HG03432 (cell line): Measurements from ENCODE around the gene PCDHGB5.
"Not testable (repeated sequence)": the region's sequence is repeated elsewhere in the genome, so short reads cannot be mapped to it uniquely, and the experiment has no call there.

Experiments used
- ATAC-seq: cut with Tn5 transposase; IDR thresholded peaks from one replicate; pipeline ENCODE4 v1.9.1; 2021; ENCODE audit warnings: mild to moderate bottlenecking, moderate library complexity; ENCODE audit not compliant: unreplicated experiment

Gene PCDHGB5

GRCh38 chr5:141409598-141410306 lies 12.0 kb downstream of the PCDHGB5 start:
- ATAC-seq: no peak

- no peak for ATAC-seq
Measured at GRCh38 chr5:141411575-141411974, 13.8 kb downstream of the PCDHGB5 start.

GRCh38 chr5:141412854-141413539 lies 15.2 kb downstream of the PCDHGB5 start, which contains the start of gene PCDHGA10:
Gene PCDHGA10 (plus strand): TSS chr5:141412987. CDS start chr5:141413176, 189 bp downstream.
- peak; percentile 72 for ATAC-seq

DNA sequence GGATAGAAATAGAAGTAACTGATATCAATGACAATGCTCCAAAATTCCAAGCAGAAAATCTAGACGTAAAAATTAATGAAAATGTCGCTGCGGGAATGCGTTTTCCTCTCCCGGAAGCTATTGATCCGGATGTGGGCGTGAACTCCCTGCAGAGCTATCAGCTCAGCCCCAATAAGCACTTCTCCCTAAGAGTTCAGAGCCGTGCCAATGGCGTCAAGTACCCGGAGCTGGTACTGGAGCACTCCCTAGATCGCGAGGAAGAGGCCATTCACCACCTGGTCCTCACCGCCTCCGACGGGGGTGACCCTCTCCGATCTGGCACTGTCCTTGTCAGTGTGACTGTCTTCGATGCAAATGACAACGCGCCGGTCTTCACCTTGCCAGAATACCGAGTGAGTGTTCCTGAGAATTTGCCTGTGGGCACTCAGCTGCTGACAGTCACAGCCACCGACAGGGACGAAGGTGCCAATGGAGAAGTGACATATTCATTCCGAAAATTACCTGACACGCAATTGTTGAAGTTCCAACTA lies 15.9 kb downstream of the PCDHGB5 start:
- ATAC-seq: no peak

DNA sequence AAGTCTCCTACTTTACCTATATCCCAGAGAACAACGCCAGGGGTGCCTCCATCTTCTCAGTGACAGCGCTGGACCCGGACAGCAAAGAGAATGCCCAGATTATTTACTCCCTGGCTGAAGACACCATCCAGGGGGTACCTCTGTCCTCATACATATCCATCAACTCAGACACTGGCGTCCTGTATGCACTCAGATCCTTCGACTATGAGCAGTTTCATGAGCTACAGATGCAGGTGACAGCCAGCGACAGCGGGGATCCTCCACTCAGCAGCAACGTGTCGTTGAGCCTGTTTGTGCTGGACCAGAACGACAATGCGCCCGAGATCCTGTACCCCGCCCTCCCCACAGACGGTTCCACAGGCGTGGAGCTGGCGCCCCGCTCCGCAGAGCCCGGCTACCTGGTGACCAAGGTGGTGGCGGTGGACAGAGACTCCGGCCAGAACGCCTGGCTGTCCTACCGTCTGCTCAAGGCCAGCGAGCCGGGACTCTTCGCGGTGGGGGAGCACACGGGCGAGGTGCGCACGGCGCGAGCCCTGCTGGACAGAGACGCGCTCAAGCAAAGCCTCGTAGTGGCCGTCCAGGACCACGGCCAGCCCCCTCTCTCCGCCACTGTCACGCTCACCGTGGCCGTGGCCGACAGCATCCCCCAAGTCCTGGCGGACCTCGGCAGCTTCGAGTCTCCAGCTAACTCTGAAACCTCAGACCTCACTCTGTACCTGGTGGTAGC lies 17.0 kb downstream of the PCDHGB5 start:
- not testable (repeated sequence) for ATAC-seq

GRCh38 chr5:141415275-141415618 lies 17.5 kb downstream of the PCDHGB5 start:
- not testable (repeated sequence) for ATAC-seq

DNA sequence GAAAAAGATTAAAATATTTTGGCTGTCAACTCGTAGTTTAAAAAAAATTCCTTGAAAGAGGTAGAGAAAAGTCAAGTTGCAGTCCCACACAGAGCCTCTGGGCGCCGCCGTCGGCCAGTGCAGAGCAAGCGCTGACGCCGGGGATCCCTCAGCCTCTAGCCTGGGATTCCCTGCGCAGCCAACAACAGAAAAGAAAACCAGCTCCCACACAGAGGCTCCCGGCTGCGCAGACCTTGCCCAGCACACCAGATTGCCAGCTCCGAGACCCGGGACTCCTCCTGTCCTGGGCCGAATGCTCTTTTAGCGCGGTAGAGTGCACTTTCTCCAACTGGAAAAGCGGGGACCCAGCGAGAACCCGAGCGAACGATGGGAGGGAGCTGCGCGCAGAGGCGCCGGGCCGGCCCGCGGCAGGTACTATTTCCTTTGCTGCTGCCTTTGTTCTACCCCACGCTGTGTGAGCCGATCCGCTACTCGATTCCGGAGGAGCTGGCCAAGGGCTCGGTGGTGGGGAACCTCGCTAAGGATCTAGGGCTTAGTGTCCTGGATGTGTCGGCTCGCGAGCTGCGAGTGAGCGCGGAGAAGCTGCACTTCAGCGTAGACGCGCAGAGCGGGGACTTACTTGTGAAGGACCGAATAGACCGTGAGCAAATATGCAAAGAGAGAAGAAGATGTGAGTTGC lies 19.9 kb downstream of the PCDHGB5 start, which contains the start of gene PCDHGB7:
TSS of gene PCDHGB7 (plus strand) at position 184 of the 679 bp plus-strand sequence. CDS start at position 367, 183 bp downstream.
- peak; percentile 71 for ATAC-seq

- ATAC-seq: no peak
Measured at GRCh38 chr5:141419074-141419880, 21.5 kb downstream of the PCDHGB5 start.

DNA sequence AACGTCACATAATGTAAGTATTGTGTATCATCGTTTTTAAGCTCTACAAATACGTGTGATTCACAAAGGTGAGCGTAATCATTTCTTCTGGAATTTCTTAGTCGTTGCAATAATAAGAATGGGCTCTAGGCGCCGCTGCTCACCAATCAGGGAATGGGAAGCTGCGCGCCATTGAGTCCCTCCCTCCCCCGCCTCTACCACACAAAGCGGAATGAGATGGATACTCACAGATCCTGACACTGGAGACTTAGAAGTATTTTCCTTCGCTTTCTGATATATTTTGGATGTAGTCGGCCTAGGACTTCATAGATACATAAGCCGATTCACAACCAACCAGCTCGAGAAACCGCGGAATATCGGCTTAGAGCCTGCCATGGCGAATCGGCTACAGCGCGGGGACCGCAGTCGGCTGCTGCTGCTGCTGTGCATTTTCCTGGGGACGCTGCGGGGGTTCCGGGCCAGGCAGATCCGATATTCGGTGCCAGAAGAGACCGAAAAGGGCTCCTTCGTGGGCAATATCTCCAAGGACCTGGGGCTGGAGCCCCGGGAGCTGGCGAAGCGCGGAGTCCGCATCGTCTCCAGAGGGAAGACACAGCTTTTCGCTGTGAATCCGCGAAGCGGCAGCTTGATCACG lies 23.2 kb downstream of the PCDHGB5 start, which contains the start of gene PCDHGA11:
TSS of gene PCDHGA11 (plus strand) at position 197 of the 634 bp plus-strand sequence. CDS start at position 374, 177 bp downstream.
- ATAC-seq: peak; percentile 60

DNA sequence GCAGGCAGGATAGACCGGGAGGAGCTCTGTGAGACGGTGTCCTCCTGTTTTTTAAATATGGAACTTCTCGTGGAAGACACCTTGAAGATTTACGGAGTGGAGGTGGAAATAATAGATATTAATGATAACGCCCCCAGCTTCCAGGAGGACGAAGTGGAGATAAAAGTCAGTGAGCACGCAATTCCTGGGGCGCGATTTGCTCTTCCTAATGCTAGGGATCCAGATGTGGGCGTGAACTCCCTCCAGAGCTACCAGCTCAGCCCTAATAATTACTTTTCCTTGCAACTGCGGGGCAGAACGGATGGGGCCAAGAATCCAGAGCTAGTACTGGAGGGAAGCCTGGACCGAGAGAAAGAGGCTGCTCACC lies 23.7 kb downstream of the PCDHGB5 start:
- ATAC-seq: no peak

- ATAC-seq: no peak
Measured at GRCh38 chr5:141422742-141423291, 25.1 kb downstream of the PCDHGB5 start.

- no peak for ATAC-seq
Measured at GRCh38 chr5:141427783-141428426, 30.2 kb downstream of the PCDHGB5 start.

GRCh38 chr5:141430332-141431113 lies 32.8 kb downstream of the PCDHGB5 start, which contains the start of gene PCDHGA12:
Gene PCDHGA12 (plus strand): TSS chr5:141430507. CDS start chr5:141430760, 253 bp downstream.
- peak; percentile 85 for ATAC-seq

DNA sequence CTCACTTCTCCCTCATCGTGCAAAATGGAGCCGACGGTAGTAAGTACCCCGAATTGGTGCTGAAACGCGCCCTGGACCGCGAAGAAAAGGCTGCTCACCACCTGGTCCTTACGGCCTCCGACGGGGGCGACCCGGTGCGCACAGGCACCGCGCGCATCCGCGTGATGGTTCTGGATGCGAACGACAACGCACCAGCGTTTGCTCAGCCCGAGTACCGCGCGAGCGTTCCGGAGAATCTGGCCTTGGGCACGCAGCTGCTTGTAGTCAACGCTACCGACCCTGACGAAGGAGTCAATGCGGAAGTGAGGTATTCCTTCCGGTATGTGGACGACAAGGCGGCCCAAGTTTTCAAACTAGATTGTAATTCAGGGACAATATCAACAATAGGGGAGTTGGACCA lies 33.5 kb downstream of the PCDHGB5 start:
- peak; percentile 72 for ATAC-seq

DNA sequence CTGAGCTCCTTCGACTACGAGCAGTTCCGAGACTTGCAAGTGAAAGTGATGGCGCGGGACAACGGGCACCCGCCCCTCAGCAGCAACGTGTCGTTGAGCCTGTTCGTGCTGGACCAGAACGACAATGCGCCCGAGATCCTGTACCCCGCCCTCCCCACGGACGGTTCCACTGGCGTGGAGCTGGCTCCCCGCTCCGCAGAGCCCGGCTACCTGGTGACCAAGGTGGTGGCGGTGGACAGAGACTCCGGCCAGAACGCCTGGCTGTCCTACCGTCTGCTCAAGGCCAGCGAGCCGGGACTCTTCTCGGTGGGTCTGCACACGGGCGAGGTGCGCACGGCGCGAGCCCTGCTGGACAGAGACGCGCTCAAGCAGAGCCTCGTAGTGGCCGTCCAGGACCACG lies 34.6 kb downstream of the PCDHGB5 start:
- ATAC-seq: not testable (repeated sequence)

DNA sequence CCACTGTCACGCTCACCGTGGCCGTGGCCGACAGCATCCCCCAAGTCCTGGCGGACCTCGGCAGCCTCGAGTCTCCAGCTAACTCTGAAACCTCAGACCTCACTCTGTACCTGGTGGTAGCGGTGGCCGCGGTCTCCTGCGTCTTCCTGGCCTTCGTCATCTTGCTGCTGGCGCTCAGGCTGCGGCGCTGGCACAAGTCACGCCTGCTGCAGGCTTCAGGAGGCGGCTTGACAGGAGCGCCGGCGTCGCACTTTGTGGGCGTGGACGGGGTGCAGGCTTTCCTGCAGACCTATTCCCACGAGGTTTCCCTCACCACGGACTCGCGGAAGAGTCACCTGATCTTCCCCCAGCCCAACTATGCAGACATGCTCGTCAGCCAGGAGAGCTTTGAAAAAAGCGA lies 35.0 kb downstream of the PCDHGB5 start:
- not testable (repeated sequence) for ATAC-seq

DNA sequence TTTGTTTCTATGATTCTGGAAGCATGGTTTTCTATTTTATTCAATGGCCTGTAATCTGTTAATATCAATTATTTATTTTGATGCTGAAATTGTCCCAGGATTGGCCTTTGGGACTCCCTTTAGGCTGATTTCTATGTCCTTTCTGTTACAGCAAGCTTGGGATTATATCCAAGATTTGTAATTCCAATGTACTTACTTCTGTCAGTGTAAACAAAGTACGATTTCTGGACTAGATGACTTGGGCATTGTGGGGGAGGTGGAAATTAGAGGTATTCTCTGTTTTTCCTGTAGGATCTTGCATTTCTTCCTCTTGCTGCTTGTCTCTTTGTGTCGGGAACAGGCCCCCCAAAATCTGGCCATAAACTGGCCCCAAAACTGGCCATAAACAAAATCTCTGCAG lies 36.3 kb downstream of the PCDHGB5 start:
- no peak for ATAC-seq

DNA sequence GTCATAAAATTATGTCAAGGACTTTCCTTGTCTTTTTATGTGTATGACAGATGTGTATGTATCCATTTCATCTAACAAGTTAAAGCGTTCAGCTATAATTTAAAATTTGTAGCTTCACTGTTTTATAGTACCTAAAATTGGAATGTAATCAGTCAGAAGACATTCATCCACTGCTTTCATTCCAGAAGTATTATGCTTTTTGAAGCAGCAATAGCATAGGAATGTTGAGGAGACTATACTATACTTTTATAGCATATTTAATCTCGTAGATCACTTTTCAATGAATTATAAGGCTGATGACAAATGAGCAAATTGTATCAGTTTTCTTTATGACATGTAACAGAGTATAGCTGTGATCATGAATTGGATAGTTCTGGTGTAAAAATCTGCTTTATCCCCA lies 39.5 kb downstream of the PCDHGB5 start:
- no peak for ATAC-seq
